NCI-H526 (cell line): Measurements from ENCODE around the gene ST8SIA6.
"Not testable (repeated sequence)": the region's sequence is repeated elsewhere in the genome, so short reads cannot be mapped to it uniquely, and the experiment has no call there.

Experiments
- DNase-seq, 2 experiments: peaks; one replicate each; lab custom pipeline; 2025; lab: John Stamatoyannopoulos, UW

ST8SIA6 gene

GRCh38 chr10:17457083-17457482 is 2.7 kb upstream of the ST8SIA6 start:
- no peak for DNase-seq

- no peak for DNase-seq
Measured at GRCh38 chr10:17456032-17456548, 1.7 kb upstream of the ST8SIA6 start.

GRCh38 chr10:17455015-17455520 is 673 bp upstream of the ST8SIA6 start:
- DNase-seq, result no peak

GRCh38 chr10:17453373-17454091 is 863 bp downstream of the ST8SIA6 start:
- peak; percentile 32 to 81 for DNase-seq

- no peak for DNase-seq
Measured at GRCh38 chr10:17453035-17453372, 1.4 kb downstream of the ST8SIA6 start.

- DNase-seq, result no peak
Measured at GRCh38 chr10:17452060-17452841, 2.1 kb downstream of the ST8SIA6 start.

- DNase-seq, result no peak
Measured at GRCh38 chr10:17450024-17450423, 4.4 kb downstream of the ST8SIA6 start.

- DNase-seq, result no peak
Measured at GRCh38 chr10:17445400-17445998, 8.9 kb downstream of the ST8SIA6 start.

GRCh38 chr10:17444388-17444714 is 10.0 kb downstream of the ST8SIA6 start:
- DNase-seq, result no peak

- DNase-seq, result no peak
Measured at GRCh38 chr10:17443707-17444387, 10.5 kb downstream of the ST8SIA6 start.

- no peak for DNase-seq
Measured at GRCh38 chr10:17438583-17438982, 15.8 kb downstream of the ST8SIA6 start.

- not testable (repeated sequence) for DNase-seq
Measured at GRCh38 chr10:17436578-17436977, 17.8 kb downstream of the ST8SIA6 start.

GRCh38 chr10:17435953-17436352 is 18.4 kb downstream of the ST8SIA6 start:
- DNase-seq, result no peak

- DNase-seq, result no peak
Measured at GRCh38 chr10:17435187-17435586, 19.2 kb downstream of the ST8SIA6 start.

- DNase-seq, result no peak
Measured at GRCh38 chr10:17432723-17433122, 21.7 kb downstream of the ST8SIA6 start.

GRCh38 chr10:17431871-17432311 is 22.5 kb downstream of the ST8SIA6 start:
- no peak for DNase-seq

GRCh38 chr10:17430647-17431355 is 23.6 kb downstream of the ST8SIA6 start:
- DNase-seq, result peak; percentile 35 to 72

- DNase-seq, result no peak
Measured at GRCh38 chr10:17429490-17429889, 24.9 kb downstream of the ST8SIA6 start.

GRCh38 chr10:17428351-17429097 is 25.9 kb downstream of the ST8SIA6 start:
- no peak for DNase-seq

- no peak for DNase-seq
Measured at GRCh38 chr10:17427666-17428350, 26.6 kb downstream of the ST8SIA6 start.
